HG03442 (cell line): ENCODE results near the gene CCDC63.

Experiments used
- ATAC-seq: cut with Tn5 transposase; IDR thresholded peaks from one replicate; pipeline ENCODE4 v1.9.1; 2021; ENCODE audit warnings: mild to moderate bottlenecking, moderate library complexity; ENCODE audit not compliant: unreplicated experiment

CCDC63 gene

DNA sequence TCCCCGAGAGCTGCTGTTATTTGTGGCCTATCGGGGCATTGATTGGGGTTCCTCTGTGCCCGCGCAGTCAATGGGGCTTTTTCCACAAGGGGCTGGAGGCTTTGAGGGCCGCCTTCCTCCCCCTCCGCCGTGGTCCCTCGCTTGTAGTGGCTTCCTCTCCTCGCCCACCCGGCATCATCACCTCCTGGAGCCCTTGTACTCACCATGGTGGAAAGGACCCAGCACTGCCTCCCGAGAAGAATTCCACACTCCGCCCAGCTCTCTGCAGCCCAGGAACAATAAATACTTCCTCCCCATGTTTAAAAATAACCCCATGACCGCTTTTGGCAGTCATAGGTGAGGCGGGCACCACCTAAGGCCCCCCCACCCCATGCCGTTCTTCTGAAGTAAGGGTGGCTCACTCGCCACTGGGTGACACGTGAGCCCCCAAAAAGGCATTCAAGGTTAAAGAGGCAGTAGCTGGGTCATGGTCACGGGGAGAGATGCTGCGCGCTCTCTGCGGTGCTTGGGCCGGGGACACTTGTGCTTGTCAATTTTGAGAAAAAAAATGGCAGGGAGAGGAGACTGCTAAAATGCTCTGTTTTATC lies 73.6 kb downstream of the CCDC63 start, which contains the start of gene MYL2:
TSS of gene MYL2 (minus strand) at position 256 of the 587 bp plus-strand sequence. CDS start at position 206, 50 bp downstream.
- ATAC-seq: no peak

DNA sequence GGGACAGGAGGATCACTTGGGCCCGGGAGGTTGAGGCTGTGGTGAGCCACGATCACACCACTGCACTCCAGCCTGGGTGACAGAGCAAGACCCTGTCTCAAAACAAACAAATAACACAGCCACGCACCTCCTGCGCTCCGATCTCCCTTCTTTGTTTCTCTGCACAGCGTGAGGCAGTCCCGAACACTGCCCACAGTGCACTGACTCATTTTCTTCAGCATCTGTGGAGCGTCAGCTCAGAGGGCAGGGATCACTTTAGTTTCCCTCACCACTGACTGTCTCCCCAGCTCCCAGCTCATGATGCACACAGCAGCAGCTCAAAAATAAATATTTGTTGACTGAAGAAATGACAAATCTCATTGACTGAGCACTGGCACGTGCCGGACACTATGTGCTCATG lies 74.5 kb downstream of the CCDC63 start:
- no peak for ATAC-seq

DNA sequence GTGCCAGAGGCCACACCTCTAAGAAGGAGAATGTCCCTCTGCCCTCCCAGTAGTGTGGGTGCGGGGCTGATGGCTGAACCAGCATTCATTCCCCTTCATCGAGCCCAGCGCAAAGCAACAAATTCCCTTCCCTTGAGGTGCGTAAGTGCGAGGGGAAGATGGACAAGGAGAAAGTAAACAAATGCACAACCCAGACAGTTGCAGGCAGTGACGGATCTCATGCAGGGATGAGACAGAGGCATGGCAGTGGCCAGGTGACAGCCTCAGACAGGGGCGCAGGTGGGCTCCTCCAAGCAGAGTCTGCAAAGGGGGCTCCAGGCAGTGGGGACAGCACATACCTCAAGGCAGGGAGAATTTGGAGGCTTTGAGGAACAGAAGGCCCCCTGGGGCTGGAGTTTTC lies 75.9 kb downstream of the CCDC63 start:
- ATAC-seq: no peak

DNA sequence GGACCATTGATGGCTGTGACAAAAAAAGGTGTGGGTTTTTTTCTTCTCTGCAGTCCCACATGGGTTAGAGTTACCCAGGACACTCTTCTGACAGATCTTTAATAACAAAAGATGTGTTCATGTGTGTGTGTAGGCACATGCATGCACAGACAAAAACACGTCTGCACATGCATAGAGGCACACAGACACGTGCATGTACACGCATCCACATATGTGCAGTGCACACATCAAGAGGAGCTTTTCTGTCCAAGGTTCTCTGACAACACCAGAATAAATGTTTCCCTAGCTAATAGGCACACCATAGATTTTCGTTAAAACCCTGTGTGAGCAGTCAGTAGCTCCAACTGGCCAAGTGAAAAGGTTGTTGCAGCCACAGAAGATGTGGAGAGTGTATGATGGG lies 76.4 kb downstream of the CCDC63 start:
- ATAC-seq: no peak

DNA sequence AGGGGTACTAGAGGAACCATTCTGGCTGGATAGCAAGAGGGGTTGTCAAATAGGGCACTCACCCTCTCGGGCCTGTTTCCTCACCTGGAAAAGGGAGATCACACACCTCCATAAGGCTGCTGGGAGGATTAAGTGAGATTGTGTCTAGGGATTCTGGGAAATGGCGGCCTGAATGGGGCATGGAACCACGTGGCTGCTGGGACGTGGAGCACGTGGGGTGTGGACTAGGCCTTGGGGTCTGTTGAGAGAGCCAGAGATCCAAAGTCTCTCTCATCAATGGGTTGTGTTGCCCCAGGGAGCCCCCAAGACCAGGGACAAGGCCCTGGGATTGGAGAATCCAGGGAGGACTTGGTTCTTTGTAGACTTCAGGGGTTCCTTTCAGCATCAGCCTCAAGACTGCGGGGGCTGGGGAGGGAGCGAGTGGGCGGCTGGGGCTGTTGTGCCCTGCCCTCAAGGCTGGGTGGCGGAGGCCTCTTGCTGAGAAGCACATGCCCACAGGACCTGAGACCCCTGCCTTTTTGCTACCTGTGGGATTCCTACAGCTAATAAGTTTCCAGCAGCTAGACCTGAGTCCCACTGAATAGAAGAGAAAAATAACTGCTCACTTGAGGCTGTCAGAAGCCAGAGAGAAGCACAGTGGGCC lies 77.0 kb downstream of the CCDC63 start:
- no peak for ATAC-seq

DNA sequence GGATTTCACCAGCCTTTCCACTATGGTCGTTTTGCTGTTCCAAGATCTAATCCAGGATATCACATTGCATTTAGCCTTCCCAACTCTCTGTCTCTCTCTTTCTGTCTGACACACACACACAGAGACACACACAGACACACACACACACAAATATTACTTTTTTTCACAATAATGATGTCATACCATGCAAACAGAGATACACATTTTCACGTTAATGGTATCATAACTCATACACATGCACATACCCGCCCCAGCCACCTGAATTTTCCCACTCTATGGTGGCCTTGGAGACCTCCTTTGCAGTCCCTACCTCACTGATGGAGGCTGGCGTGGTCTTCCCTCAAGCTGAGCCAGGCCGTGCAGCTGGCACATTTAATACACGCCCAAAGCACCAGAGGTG lies 80.8 kb downstream of the CCDC63 start:
- no peak for ATAC-seq

DNA sequence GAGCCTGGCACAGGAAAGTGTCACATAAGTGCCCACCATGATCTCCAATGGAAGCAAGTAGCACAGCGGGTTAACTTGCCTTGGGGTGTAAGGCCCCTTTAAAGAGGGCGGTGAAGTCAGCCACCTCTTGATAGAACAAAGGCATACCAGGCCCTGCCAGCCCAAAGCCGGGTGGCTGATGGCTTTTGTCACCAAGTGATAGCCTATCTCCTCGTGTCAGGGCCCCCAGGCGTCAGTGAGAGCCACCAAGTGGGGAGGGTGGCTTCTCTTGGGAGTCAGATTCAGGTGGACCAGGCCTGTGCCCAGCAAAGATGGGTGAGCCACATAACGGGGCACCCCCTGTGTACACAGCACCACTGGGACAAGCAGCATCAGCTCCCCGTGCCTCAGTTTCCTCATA lies 81.9 kb downstream of the CCDC63 start:
- ATAC-seq: no peak

DNA sequence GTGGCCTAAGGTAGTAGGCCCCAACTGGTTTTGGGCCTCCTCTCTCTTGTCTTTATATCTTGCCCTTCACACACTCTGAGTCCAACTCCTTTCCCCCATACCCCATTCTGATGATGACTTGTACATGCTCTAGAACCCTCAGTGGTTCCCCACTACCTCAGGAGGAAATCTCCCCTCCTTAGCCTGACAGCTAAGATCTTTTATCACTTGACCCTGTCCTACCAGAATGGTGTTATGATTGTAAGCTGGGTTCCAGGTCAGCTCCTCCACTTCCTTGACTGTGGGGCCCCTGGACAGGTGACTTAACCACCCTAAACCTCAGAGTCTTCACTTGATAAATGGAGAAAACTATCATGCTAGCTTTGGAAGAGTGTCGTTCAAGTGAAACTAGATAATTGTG lies 83.0 kb downstream of the CCDC63 start:
- no peak for ATAC-seq

DNA sequence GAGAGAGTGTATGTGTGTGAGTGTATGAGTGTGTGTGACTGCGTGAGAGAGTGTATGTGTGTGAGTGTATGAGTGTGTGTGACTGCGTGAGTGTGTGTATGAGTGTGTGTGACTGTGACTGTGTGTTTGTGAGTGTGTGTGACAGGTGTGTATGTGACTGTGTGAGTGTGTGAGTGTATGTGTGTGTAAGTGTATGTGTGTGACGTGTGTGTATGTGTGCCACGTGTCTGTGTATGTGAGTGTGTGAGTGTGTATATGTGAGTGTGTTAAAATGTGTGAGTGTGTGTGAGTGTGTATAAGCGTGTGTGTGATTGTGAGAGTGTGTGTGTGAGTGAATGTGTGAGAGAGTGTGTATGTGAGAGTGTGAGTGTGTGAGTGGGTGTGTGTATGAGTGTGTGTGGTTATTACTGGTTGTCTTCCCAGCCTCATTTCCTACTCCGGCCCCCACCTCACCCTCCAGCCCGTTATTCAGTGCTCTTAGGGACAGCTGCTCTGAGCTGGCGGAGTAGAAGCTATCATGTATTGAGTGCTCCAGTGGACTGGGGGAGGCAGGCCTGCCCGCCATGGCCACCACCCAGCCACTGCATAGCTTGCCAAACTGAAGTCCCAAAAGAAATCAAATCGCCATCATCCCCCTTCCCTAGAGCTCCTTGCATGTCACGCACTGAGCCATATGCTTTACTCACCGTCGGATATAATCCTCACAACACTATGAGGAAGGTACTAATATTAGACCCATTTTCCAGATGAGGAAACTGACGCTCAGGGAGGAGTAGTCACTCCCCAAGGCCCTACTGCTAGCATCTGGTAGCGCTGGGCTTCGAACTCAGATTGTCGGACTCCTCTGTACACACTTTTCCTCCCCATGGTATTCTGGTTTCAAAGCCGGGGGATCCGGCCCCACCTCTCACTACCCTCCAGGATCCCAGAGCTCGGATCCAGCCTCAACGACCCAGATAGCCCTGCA lies 83.8 kb downstream of the CCDC63 start:
- no peak for ATAC-seq

DNA sequence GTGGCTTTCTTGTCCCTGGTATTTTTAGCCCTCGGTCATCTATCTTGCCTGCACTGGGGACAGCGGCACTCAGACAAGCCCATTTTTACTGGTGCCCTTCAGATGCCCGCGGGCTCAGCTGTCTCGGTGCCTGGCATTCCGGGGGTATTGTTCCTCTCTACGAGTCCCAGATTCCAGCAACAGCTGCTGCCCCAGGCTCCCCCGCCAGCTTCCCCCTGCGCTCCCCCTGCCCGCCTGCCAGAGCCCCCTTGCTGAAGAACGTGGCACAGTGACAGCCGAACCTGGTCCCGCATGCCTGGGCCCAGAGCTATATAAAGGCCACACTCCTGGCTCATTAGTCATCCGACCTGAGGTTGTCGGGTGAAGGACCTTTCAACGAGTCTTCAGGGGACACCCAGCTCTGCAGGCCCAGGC lies 84.5 kb downstream of the CCDC63 start:
- no peak for ATAC-seq

DNA sequence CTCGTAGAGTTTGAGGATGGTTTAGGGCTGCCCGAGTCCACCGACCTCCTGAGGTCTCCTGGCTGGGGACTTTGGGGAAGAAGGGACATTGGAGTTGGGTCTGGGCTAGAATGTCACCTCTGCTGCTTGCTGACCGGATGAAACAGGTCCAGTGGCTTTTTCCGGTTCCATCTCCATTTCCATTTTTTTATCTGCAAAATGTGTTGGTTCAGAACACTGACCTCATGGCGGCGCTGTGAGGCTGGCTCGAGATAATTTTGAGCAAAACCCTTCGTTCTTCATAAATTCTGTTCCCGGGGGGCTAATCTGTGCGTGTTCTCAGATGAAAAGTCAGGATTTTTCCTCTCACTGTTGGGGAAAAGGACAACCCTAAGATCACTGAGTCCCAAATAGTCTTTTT lies 85.3 kb downstream of the CCDC63 start:
- no peak for ATAC-seq

DNA sequence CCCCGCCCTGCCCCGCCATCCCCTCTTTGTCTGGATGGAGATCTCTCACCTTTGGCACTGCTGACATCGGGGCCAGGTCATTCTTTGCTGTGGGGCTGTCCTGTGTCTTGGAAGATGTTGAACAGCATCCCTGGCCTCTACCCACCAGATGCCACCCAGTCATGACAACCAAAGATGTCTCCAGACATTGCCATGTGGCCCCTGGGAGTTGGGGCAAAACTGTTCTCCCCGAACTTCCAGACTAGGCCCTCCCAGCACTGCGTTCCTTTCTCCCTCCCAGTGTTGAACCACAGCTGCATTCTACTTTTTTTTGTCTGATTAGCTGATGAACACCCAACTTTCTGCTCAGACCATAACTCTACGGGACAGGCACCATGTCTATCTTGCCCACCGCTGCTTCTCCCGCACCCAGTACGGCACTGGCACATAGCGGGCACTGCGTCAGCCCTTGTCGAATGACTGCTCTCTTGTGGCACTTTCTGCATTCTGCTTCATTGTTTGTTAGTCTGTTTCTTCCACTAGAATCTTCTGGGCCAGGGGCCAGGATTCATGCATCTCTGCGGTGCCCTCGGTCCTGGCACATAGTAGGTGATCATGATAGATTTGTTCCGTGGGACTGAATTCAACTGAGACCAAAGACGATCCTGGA lies 86.7 kb downstream of the CCDC63 start:
- no peak for ATAC-seq

DNA sequence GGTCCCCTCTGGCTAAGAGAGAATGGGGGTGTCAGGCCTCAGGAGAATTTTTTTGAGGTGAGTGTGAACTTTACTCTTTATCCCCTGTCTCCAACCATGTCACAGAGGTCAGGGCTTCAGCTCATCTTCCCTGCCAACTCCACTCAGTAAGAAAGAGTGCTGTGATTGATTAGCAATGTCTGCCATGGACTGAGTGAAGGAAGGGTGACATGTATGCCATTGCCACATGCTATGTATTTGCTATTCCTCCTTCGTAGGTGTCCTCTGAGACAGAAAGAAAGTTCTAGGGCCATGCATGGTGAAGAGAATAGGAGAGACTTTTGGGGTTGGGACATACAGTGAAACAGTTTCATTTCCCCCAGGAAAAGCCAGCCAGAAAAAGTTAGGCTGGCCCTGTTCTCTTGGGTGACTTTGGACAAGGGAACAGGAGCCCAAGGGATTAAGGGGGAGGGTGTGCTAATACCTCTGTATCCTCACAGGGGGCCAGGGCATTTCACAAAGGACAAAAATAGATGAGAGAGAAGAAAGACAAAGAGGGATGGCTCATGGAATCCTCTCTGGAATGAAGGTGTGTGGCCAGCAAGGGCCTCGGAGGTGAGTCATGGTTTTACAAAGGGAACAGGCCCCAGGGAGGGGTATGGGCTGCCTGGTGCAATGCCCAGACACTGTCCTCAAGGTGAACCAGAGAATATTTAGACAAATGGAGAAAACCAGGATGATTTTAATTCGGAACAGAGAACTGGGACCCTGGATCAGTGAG lies 87.5 kb downstream of the CCDC63 start:
- ATAC-seq: no peak

DNA sequence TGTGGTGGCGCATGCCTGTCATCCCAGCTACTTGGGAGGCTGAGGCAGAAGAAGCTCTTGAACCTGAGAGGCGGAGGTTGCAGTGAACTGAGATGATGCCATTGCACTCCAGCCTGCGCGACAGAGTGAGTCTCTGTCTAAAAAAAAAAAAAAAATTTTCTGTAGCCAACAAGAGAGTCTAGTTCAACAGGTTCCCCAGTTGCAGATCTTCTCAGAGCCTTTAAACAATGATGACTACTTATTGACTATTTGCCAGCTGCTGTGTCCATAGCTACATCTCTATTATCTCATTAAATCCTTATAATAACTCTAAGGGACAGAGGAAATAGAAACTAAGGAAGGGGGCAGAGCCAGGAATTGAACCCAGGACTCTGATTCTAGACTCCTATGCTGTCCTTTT lies 88.8 kb downstream of the CCDC63 start:
- ATAC-seq: no peak

DNA sequence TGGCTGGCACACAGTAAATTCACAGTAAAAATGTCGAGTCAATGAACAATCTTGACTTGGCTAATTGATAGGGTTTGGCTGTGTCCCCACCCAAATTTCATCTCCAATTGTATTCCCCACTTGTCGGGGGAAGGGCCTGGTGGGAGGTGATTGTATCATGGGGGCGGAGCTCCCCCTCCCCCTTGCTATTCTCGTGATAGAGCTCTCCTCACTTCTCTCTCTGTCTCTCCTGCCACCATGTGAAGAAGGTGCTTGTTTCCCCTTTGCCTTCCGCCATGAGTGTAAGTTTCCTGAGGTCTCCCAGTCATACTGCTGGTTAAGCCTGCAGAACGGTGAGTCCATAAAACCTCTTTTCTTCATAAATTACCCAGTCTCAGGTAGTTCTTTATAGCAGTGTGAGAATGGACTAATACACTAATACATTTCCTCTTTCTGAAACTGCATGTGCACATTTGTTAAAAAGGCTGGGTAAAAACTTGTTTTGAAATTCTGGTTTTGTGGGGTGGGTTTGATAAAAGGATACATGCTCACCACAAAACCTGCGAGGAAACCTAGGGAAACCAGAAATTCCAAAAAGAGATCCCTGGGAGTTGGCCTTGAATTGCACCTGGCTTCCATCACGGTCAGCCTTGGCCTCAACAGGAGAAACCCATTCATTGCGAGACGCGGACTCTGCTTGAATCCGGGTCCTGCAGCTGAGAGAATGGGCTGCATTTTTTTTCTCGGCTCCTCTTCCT lies 89.7 kb downstream of the CCDC63 start:
- no peak for ATAC-seq

DNA sequence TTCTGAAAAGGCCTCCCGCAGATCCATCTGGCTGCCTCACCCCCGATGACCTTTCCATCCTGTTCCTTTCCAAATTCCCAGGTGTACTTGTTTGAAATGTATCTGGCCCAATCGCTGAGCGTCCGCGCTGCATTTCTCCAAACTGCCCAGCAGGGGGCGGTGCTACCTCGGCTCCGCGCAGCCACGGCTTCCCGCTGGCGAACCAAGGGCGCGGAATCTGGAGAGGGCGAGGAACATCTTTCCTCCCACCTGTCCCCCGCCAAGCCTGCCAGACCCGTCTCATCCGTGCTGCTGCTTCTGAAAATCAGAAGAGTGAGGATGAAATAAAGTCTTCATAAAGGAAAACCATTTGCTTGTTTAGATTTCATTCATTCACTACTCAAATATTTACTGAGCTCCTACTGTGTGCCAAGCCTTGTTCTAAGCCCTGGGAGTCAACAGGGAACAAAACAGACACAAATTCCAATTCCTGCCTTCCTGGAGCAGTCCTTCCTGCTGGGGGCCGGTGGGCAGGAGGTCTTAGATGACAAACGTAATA lies 90.4 kb downstream of the CCDC63 start:
- ATAC-seq: no peak

DNA sequence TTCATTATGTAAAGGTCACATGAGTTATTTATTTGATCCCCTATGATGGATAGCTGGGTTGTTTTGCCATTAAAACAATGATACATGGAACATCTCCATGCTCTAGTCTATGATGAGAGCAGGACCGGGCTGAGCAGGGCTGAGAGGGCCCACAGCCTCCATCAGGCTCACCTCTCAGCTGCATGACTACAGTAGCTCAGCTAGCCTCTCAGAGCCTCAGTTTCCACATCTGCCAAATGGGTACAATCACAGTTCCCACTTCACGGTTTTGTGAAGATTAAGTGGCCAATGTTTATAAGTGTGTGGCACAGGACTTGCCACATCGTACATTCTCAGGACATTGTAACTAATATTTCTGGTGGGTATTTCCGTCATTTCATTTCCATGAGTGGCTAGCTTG lies 93.5 kb downstream of the CCDC63 start:
- ATAC-seq: no peak

DNA sequence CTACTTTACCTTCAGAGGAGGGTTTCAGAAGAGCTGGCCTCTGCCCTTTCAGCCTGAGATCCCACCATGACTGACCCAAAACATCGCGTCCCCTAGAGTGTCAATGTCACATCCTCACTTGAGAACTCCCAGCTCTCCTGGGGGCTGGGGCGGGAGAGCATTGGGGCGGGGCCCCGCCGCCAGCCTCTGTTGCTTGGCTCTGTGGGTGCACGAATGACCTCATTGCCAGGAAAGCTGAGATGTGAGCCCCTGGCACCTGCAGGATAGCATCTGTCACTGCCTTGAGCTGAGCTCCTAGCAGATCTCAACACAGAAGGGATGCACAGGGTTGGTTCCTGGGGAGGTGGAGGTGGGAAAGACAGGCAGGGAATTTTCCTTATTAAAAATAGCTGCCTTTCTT lies 94.1 kb downstream of the CCDC63 start:
- no peak for ATAC-seq

DNA sequence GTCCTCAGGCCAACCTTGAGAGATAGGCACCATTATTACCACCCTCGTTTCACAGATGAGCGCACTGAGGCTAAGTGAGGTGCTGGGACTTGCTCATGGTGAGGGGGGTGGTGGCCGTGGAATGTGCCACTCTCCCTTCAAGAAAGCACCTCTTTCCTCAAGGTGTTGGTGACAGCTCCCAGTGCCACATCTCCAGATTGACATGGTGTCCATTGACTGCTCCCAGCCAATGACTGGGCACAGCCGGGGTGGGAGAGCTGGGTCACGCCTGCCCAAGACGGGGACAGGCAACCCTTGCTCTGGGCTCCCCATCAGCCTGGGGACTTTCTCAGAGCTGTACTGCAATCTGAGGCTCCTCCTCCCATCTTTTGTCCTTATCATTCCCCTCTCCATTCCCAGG lies 94.6 kb downstream of the CCDC63 start:
- no peak for ATAC-seq

DNA sequence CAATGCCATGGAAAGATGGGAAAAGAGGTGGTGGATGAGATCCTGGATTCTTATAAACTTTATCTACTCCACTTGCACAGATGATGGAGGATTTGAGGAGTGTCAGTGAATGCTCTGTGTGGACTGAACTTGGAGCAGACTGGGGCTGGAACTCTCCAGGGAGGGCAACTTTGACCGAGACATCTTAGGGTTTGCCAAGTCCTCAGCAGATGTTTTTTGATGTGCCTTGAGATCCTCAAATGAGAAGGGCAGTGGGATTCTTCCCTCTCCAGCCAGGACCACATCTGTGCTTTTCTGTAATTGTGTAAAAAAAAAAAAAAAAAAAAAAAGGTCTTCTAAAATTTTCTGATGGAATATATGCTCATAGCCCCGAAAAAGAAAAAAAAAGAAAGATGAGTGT lies 96.6 kb downstream of the CCDC63 start:
- ATAC-seq: no peak
